ENCODE data around the gene HIPK3. TPM values are rescaled to one million over a fixed set of nuclear protein-coding genes. Genes with fewer than 3 reads are reported as not detected.
"Not testable (repeated sequence)": the region's sequence is repeated elsewhere in the genome, so short reads cannot be mapped to it uniquely, and the experiment has no call there.

HIPK3 gene
- total and polyA plus RNA-seq, 8 donors: 8.8 to 75.2 (median 45.3) TPM

- TF ChIP-seq CTCF (IDR thresholded peaks at IDR 0.05): no peak
- no peak overlapping the region for H3K27ac ChIP-seq
- ATAC-seq (no peak), FAIRE-seq (no peak), DNase-seq (no peak)
- no peaks in the 10 kb centered on the region for H3K4me1 ChIP-seq
- no peaks in the 10 kb centered on the region for H3K9me3 ChIP-seq
- no peaks in the 10 kb centered on the region for H3K27me3 ChIP-seq
- no peaks in the 10 kb centered on the region for H3K36me3 ChIP-seq
- H3K4me3 ChIP-seq: no peak overlapping the region
- intact Hi-C loops (cut with DNase I): no loop called here
These were observed 43.0 kb upstream of the HIPK3 start for GRCh38 chr11:33214187-33214586.

- Histone ChIP-seq H3K27me3 (no peaks in the 10 kb centered on the region), H3K4me1 (no peaks in the 10 kb centered on the region), H3K36me3 (no peaks in the 10 kb centered on the region), H3K4me3 (no peak overlapping the region), H3K9me3 (no peaks in the 10 kb centered on the region), H3K27ac (no peak overlapping the region)
- DNase-seq (no peak), FAIRE-seq (no peak), ATAC-seq (no peak)
- intact Hi-C loops (cut with DNase I): no loop called here
- no peak for TF ChIP-seq CTCF (IDR thresholded peaks at IDR 0.05)
- WGBS, 2 donors: 50 to 64% methylated on average over 2 of the region's 2 CpGs
These were observed 42.4 kb upstream of the HIPK3 start for GRCh38 chr11:33214767-33215166.

- H3K27ac ChIP-seq; ATAC-seq; H3K4me1 ChIP-seq; H3K36me3 ChIP-seq; H3K9me3 ChIP-seq; DNase-seq; intact Hi-C loops (cut with DNase I); H3K27me3 ChIP-seq; H3K4me3 ChIP-seq; FAIRE-seq: not testable (repeated sequence)
- 39% methylated on average over 2 of the region's 2 CpGs for WGBS, 2 donors
These were observed 40.5 kb upstream of the HIPK3 start for GRCh38 chr11:33216676-33217075.

GRCh38 chr11:33222052-33222750 lies 35.0 kb upstream of the HIPK3 start:
- Histone ChIP-seq H3K27ac (no peak overlapping the region), H3K4me3 (no peak overlapping the region), H3K36me3 (no peaks in the 10 kb centered on the region), H3K4me1 (peaks cover 0 to 4% (median 0%) of the 10 kb centered on the region in 3 donors), H3K9me3 (no peaks in the 10 kb centered on the region), H3K27me3 (no peaks in the 10 kb centered on the region)
- ATAC-seq (no peak), FAIRE-seq (no peak), DNase-seq (no peak)
- WGBS, 2 donors: 81 to 85% methylated on average over 7 of the region's 7 CpGs
- no peak for TF ChIP-seq CTCF (IDR thresholded peaks at IDR 0.05)
- intact Hi-C loops (cut with DNase I): no loop called here

GRCh38 chr11:33225371-33225770 lies 31.8 kb upstream of the HIPK3 start:
- FAIRE-seq: no peak
- no peak for ATAC-seq
- Histone ChIP-seq H3K4me1 (peaks cover 0 to 4% (median 0%) of the 10 kb centered on the region in 3 donors), H3K27me3 (no peaks in the 10 kb centered on the region), H3K36me3 (no peaks in the 10 kb centered on the region), H3K9me3 (no peaks in the 10 kb centered on the region), H3K4me3 (no peak overlapping the region), H3K27ac (no peak overlapping the region)
- no peak for DNase-seq
- intact Hi-C loops (cut with DNase I): no loop called here
- no peak for TF ChIP-seq CTCF (IDR thresholded peaks at IDR 0.05)
